Measurements from ENCODE around the gene PRPF6.

PRPF6 gene

DNA sequence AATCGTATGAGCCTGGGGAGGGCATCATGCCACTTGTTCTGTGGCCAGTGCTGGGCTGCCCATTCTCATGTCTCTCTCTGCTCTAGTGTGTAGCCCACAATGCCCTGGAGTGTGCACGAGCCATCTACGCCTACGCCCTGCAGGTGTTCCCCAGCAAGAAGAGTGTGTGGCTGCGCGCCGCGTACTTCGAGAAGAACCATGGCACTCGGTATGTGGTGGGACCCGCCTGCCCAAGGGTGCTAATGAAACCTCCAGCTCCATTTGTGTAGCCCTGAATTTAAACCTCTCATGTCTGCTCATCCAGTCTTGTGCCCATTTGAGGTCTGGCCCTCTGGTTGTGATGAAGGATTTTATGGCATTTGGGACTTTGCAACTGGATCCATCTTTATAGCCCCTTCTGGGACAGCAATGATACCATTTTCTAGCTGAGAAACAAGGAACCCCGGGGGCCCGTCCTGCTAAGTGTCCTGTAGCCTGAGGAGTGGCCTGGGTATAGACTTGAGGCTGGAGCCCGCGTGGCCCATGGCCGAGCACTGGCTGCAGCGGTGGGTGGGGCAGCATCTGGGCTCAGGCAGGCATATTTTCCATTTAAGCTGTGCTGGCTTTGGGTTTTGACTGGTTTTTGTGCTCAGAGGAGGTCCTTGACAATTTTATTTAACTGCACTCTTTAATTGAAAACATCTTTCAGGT lies 41.9 kb downstream of the PRPF6 start:
- DNase-seq (ENCODE audit: low read depth), result no peak
- H3K4me3 ChIP-seq (ENCODE audit: low read depth, low read length), result no peak overlapping the region
- TF ChIP-seq, protein P1, sequence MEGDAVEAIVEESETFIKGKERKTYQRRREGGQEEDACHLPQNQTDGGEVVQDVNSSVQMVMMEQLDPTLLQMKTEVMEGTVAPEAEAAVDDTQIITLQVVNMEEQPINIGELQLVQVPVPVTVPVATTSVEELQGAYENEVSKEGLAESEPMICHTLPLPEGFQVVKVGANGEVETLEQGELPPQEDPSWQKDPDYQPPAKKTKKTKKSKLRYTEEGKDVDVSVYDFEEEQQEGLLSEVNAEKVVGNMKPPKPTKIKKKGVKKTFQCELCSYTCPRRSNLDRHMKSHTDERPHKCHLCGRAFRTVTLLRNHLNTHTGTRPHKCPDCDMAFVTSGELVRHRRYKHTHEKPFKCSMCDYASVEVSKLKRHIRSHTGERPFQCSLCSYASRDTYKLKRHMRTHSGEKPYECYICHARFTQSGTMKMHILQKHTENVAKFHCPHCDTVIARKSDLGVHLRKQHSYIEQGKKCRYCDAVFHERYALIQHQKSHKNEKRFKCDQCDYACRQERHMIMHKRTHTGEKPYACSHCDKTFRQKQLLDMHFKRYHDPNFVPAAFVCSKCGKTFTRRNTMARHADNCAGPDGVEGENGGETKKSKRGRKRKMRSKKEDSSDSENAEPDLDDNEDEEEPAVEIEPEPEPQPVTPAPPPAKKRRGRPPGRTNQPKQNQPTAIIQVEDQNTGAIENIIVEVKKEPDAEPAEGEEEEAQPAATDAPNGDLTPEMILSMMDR (IDR thresholded peaks at IDR 0.05; ENCODE audit: low read depth, low read length, missing control alignments), result no peak

DNA sequence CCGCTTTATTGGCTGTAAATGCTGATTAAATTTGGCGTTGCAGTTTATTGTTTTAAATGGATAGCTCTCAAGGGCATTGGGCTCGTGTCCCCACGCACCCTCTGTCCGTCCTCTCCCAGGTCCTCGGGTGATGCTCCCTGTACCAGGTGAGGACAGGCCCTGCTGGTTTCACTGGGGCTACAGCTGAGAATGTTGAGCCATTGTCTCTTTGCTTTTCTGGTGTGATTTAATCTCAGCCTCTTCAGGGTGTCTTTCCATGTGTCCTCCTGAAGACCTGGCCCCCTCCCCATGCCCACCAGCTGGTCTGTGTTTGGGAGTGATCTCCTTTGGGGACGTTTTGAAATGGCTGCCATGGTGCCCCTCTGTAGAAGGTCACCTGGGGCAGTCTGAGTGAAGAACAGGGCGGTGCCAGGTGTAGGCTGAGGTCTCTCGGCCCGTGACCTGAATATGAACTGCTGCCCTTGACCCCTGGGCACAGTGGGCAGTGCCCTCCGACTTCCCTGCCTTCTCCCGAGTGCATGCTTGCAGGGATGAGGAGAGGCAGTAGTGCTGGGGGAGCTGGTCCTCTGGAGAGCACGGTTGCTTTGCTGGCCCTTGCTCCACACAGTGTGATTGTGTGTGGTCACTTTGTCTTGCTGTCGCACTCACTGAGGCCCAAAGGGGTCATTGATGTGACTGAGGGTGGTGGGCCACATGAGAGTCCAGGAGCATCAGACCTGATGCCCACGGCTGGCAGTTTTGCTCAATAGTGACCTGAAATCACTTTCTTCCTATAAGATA lies 42.6 kb downstream of the PRPF6 start:
- TF ChIP-seq, protein P1 (IDR thresholded peaks at IDR 0.05; ENCODE audit: low read depth, low read length, missing control alignments), result no peak
- no peak overlapping the region for H3K4me3 ChIP-seq (ENCODE audit: low read depth, low read length)
- DNase-seq (ENCODE audit: low read depth), result no peak

DNA sequence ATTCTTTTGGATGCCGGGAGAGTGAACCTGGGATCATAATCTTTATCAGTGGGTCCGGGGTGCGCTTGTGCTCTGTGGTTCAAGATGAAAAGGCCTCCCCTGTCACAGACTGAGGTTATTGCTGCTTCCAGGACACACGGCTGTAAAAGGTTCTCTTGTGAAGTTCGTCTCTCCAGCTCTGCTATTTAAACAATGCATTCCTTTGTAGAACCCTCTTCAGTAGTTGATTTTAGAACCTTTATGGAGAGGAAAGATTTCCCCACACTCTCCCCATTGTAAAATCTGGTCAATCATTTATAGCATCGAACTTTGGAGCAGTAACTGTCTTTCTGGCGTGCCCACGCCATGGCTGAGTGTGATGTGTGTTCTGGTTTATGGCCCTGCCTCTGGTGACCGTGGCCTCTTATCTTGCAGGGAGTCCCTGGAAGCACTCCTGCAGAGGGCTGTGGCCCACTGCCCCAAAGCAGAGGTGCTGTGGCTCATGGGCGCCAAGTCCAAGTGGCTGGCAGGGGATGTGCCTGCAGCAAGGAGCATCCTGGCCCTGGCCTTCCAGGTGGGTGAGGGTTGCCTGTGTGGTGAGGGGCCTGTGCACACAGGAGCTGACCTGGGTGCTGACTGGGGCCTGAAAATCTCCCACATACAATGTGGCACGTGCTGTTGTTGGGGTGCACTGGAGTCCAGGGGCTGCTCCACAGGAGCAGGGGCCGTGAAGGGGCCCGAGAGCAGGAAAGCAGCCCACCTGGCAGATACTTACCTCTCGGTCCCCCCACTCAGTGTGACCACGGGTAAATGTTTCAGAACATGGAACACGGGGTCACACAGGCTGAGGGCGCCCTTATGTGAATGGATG lies 43.4 kb downstream of the PRPF6 start:
- H3K4me3 ChIP-seq (ENCODE audit: low read depth, low read length), result no peak overlapping the region
- no peak for DNase-seq (ENCODE audit: low read depth)
- TF ChIP-seq, protein P1 (IDR thresholded peaks at IDR 0.05; ENCODE audit: low read depth, low read length, missing control alignments), result no peak

DNA sequence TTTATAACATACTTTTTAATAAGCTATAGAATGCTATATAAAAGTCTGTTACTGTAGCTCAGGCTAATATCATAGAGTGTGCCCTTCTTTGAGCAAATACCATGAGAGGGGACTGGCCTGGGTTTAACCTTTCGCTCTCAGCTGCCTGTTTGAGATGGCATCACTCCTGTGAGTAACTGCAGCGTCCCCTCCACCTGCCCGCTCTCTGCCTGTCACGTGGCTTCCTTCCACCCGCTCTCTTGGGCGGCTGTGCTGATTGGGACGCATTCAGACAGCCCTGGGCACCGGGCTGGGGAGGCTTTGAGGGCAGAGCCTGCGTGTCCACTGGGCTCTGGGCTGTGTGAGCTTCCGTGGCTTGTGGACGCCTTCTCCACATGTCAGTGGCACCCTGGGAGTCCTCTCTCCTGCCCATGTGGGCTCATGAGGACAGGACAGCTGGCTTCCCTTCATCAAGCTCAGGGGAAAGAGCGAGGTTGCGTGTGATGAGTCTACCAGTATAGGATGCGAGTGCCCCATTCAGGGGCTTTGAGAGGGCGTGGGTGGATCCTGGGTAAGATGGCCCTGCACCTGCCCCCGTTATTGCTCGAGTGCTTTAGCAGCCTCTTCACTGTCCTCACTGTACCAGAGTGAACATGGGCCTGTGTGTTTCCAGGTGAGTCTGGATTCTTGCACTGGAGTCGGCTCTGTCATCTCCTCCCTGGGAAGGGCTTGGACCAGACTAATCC lies 44.3 kb downstream of the PRPF6 start:
- no peak for DNase-seq (ENCODE audit: low read depth)
- TF ChIP-seq, protein P1 (IDR thresholded peaks at IDR 0.05; ENCODE audit: low read depth, low read length, missing control alignments), result no peak

DNA sequence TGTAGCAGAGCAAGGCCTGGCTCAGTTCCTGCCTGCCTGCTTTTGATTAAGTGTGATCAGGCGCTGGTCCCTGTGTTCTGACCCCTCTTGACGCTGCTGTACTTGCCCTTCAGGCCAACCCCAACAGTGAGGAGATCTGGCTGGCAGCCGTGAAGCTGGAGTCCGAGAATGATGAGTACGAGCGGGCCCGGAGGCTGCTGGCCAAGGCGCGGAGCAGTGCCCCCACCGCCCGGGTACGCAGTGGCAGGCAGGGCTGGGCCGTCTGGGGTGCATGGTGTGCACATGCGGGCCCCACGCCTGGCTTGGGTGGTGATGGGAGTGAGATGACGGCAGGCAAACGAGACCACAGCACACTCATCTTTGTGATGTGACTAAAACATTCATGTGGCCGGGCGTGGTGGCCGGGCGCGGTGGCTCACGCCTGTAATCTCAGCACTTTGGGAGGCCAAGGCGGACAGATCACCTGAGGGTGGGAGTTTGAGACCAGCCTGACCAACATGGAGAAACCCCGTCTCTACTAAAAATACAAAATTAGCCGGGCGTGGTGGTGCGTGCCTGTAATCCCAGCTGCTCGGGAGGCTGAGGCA lies 45.0 kb downstream of the PRPF6 start:
- TF ChIP-seq, protein P1 (IDR thresholded peaks at IDR 0.05; ENCODE audit: low read depth, low read length, missing control alignments), result no peak
- DNase-seq (ENCODE audit: low read depth), result no peak

More for the DNA sequence above, 44.3 kb downstream of the PRPF6 start:
- H3K4me3 ChIP-seq (ENCODE audit: low read depth, low read length), result no peak overlapping the region

More for the DNA sequence above, 45.0 kb downstream of the PRPF6 start:
- H3K4me3 ChIP-seq (ENCODE audit: low read depth, low read length), result no peak overlapping the region

Data from GM12864 (cell line).